Glutamatergic neuron (in vitro differentiated cells): Measurements from ENCODE around the gene FAIM2. TPM values are rescaled to one million over a fixed set of nuclear protein-coding genes. Genes with fewer than 3 reads are reported as not detected.
"Not testable (repeated sequence)": the region's sequence is repeated elsewhere in the genome, so short reads cannot be mapped to it uniquely, and the experiment has no call there.

Experiments
- DNase-seq: peaks from one replicate; pipeline ENCODE4 v3.0.0; 2022
- H3K27ac Mint-ChIP-seq: one replicate; pipeline ENCODE4 v1.8.0; 2020; ENCODE audit warnings: mild to moderate bottlenecking, mixed read lengths, inconsistent platforms; ENCODE audit not compliant: unreplicated experiment
- H3K27me3 Mint-ChIP-seq: one replicate; pipeline ENCODE4 v1.8.0; 2020; ENCODE audit warnings: mild to moderate bottlenecking, moderate library complexity, mixed read lengths, inconsistent platforms; ENCODE audit not compliant: unreplicated experiment
- H3K36me3 Mint-ChIP-seq: one replicate; pipeline ENCODE4 v1.8.0; 2020; ENCODE audit warnings: mild to moderate bottlenecking, mixed read lengths, inconsistent platforms; ENCODE audit not compliant: unreplicated experiment
- H3K4me1 Mint-ChIP-seq: one replicate; pipeline ENCODE4 v1.8.0; 2020; ENCODE audit warnings: mild to moderate bottlenecking, low read depth, mixed read lengths, inconsistent platforms; ENCODE audit not compliant: unreplicated experiment
- H3K4me3 Mint-ChIP-seq: one replicate; pipeline ENCODE4 v1.8.0; 2020; ENCODE audit warnings: mild to moderate bottlenecking, mixed read lengths, inconsistent platforms; ENCODE audit not compliant: unreplicated experiment
- H3K9me3 Mint-ChIP-seq: one replicate; pipeline ENCODE4 v1.8.0; 2020; ENCODE audit warnings: mild to moderate bottlenecking, moderate library complexity, mixed read lengths, inconsistent platforms; ENCODE audit not compliant: unreplicated experiment
- CTCF ChIP-seq: fragments of 200-600 bp; sonication (generic); IDR thresholded peaks from one replicate; pipeline ENCODE4 v1.5.0; 2021; ENCODE audit not compliant: partially characterized antibody, unreplicated experiment
- total RNA-seq: library from RNA; stranded (reverse); fragmentation: NEBNext Ultra II Directional; extraction: Animal tissue kit (Norgen Biotek cat#: 25700); gene quantifications from one replicate; pipeline ENCODE4 v1.2.1, GENCODE V29; 2021; ENCODE audit not compliant: unreplicated experiment

The FAIM2 gene
- total RNA-seq, 1 donor from 2014 or later: 3.5 TPM

GRCh38 chr12:49863946-49864797 is 39.5 kb downstream of the FAIM2 start:
- Mint-ChIP-seq H3K27me3 (peaks cover 5% of the 10 kb centered on the region), H3K4me3 (peak overlapping the region; percentile 55), H3K9me3 (peaks cover 6% of the 10 kb centered on the region), H3K36me3 (peaks cover 10% of the 10 kb centered on the region), H3K27ac (peak overlapping the region; percentile 54), H3K4me1 (peaks cover 28% of the 10 kb centered on the region)
- TF ChIP-seq CTCF: no peak
- DNase-seq: no peak

GRCh38 chr12:49860921-49861320 is 42.8 kb downstream of the FAIM2 start:
- not testable (repeated sequence) for H3K4me3 Mint-ChIP-seq, H3K27ac Mint-ChIP-seq, H3K27me3 Mint-ChIP-seq, H3K9me3 Mint-ChIP-seq, DNase-seq
- peaks cover 10% of the 10 kb centered on the region for H3K36me3 Mint-ChIP-seq
- H3K4me1 Mint-ChIP-seq: peaks cover 14% of the 10 kb centered on the region

- H3K4me3 Mint-ChIP-seq, H3K4me1 Mint-ChIP-seq, H3K27me3 Mint-ChIP-seq, H3K36me3 Mint-ChIP-seq, H3K9me3 Mint-ChIP-seq, H3K27ac Mint-ChIP-seq, DNase-seq: not testable (repeated sequence)
Observed at GRCh38 chr12:49855890-49856289, 47.8 kb downstream of the FAIM2 start.

- Mint-ChIP-seq H3K4me3 (no peak overlapping the region), H3K4me1 (no peaks in the 10 kb centered on the region), H3K27me3 (peaks cover 6% of the 10 kb centered on the region), H3K27ac (no peak overlapping the region), H3K9me3 (peaks cover 4% of the 10 kb centered on the region), H3K36me3 (peaks cover 5% of the 10 kb centered on the region)
- no peak for TF ChIP-seq CTCF
- no peak for DNase-seq
Observed at GRCh38 chr12:49854976-49855375, 48.7 kb downstream of the FAIM2 start.

- DNase-seq: no peak
- TF ChIP-seq CTCF: no peak
- H3K4me3 Mint-ChIP-seq: peak overlapping the region; percentile 35
- H3K9me3 Mint-ChIP-seq: peaks cover 2% of the 10 kb centered on the region
- no peak overlapping the region for H3K27ac Mint-ChIP-seq
- peaks cover 4% of the 10 kb centered on the region for H3K27me3 Mint-ChIP-seq
- no peaks in the 10 kb centered on the region for H3K4me1 Mint-ChIP-seq
- H3K36me3 Mint-ChIP-seq: no peaks in the 10 kb centered on the region
Observed at GRCh38 chr12:49853671-49854070, 50.0 kb downstream of the FAIM2 start.

GRCh38 chr12:49847161-49847560 is 56.5 kb downstream of the FAIM2 start:
- TF ChIP-seq CTCF: no peak
- H3K4me3 Mint-ChIP-seq: no peak overlapping the region
- peaks cover 5% of the 10 kb centered on the region for H3K27me3 Mint-ChIP-seq
- H3K27ac Mint-ChIP-seq: no peak overlapping the region
- peaks cover 1% of the 10 kb centered on the region for H3K9me3 Mint-ChIP-seq
- no peak for DNase-seq
- H3K36me3 Mint-ChIP-seq: no peaks in the 10 kb centered on the region
- peaks cover 1% of the 10 kb centered on the region for H3K4me1 Mint-ChIP-seq
